Nucleus accumbens (tissue), 56 donors: ENCODE results near the gene ARVCF.

Experiments
- DNase-seq, 56 donors: peaks; one replicate each; lab custom pipeline; 2025; lab: John Stamatoyannopoulos, UW

Gene ARVCF

GRCh38 chr22:20032407-20032991 lies 15.9 kb upstream of the ARVCF start:
- DNase-seq = no peak

- no peak for DNase-seq
Observed at GRCh38 chr22:20031732-20032406, 15.2 kb upstream of the ARVCF start.

DNA sequence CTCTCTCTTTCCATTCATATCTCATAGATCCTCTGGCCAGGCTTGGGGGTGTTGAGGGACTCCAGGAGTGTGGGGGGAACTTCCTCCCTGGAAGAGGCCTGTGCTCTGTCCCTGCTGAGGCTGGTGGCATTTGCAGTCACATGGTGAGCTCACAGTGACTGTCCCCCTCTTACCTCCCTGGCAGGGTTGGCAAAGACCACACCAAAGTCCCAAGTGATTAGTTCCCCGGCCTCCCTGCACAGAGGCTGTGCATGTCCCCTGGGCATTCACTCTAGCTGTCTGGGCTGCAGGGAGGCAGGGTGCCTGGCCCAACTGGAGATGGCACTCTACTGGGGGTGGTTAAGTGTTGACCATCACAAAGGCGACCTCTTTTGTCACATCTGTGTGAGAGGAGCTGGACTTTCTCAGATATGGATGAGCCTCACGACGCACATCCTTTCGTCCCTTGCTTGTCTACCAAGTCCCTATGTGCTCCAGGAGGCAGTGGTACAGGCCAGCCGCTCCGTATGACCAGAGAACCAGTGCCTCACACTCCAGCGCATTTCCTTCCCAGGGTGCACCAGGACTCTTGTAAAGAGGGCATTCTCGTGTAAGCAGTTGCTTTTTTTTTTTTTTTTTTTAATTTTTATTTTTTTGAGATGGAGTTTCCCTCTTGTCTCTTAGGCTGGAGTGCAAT lies 13.1 kb upstream of the ARVCF start:
- no peak for DNase-seq

- DNase-seq = peak in 8 of 56 donors; percentile 19 to 40 (median 22)
Observed at GRCh38 chr22:20028855-20029549, 12.4 kb upstream of the ARVCF start.

GRCh38 chr22:20027966-20028854 lies 11.6 kb upstream of the ARVCF start:
- DNase-seq = no peak

DNA sequence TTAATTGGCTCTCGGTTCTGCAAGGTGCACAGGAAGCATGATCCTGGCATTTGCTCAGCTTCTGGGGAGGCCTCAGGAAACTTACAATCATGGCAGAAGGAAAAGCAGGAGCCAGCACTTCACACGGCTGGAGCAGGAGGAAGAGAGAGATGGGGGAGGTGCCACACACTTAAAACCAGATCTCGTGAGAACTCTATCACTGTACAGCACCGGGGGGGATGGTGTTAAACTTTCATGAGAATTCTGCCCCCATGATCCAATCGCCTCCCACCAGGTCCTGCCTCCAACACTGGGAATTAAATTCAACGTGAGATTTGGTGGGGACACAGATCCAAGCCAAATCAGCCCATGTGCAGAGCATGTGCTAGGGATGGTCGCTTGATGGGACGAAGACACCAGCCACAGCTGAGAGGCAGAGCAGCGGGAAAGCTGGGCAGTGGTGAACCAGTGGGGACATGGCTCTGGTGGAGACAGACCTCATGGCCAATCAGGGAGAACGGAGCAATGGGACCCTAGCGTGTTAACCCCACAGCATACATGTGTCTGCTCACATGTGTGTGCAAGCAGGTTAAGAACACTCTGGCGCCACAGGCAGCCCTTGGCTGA lies 10.5 kb upstream of the ARVCF start:
- no peak for DNase-seq

DNA sequence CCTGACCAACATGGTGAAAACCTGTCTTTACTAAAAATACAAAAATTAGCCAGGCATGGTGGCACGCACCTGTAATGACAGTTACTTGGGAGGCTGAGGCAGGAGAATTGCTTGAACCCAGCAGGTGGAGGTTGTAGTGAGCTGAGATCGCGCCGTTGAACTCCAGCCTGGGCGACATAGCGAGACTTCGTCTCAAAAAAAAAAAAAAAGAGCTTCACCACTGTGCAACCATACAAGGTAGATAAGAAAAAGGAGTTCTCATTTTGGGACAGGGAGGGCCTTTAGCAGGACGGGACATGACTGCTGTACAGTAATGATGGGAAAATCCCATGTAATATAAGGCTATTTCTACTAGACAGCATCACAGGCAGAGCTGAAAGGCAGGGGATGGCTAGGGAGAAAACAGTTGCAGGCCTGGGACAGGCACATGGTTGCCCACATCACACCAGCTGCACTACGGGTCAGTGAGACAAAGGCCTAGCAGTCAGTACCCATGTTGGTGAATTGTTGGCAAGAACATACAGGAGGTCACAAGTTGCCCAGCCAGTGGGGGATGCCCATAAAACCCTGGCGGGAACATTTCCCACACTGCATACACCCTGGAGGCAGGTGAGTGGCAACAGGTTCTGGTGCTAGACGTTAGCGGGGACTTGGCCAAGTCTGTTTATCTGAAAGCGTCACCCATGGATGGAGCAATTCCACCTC lies 9.7 kb upstream of the ARVCF start:
- DNase-seq = peak in 28 of 56 donors; percentile 12 to 60 (median 34)

- no peak for DNase-seq
Observed at GRCh38 chr22:20025401-20026203, 9.0 kb upstream of the ARVCF start.

- DNase-seq = no peak
Observed at GRCh38 chr22:20024650-20025397, 8.2 kb upstream of the ARVCF start.

DNA sequence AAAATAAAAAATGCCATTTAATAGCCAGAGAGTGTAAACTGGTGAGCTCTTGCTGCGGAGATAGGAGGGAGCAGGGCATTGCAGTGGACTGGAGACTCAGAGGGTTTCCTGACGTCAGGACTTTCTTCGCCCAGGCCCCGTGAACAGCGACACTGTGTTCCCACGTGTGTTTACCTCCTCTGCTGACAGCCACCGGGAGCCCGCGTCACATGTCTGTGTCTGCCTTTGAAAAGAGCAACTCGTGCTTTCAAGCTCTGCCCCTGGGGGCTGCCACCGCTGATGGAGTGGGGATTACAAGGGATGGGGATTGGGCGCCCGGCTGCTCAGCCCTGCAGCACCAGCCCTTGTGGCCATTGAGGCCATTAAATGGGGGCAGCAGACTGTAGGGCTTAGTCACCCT lies 7.6 kb upstream of the ARVCF start:
- peak in 8 of 56 donors; percentile 16 to 43 (median 26) for DNase-seq

- no peak for DNase-seq
Observed at GRCh38 chr22:20022978-20023613, 6.5 kb upstream of the ARVCF start.

- DNase-seq = no peak
Observed at GRCh38 chr22:20022231-20022977, 5.8 kb upstream of the ARVCF start.

- DNase-seq = peak in 50 of 56 donors; percentile 30 to 88 (median 67)
Observed at GRCh38 chr22:20021196-20022181, 4.9 kb upstream of the ARVCF start.

- DNase-seq = peak; percentile 35 to 95 (median 82)
Observed at GRCh38 chr22:20020533-20021195, 4.0 kb upstream of the ARVCF start, which contains the start of gene TANGO2. Gene TANGO2, plus strand, starts transcription at chr22:20021110. Its CDS starts 15,689 bp downstream, at chr22:20036799.
